Mucosa of stomach (tissue), 1 donor: ENCODE data around the gene ZDHHC13.

Experiments used
- H3K27me3 ChIP-seq: one replicate; pipeline ENCODE4 v1.7.0; 2013; ENCODE audit warnings: mild to moderate bottlenecking, low read length; ENCODE audit not compliant: control insufficient read depth, insufficient read depth
- H3K36me3 ChIP-seq: one replicate; pipeline ENCODE4 v1.7.0; 2013; ENCODE audit warnings: low read length; ENCODE audit not compliant: control insufficient read depth, insufficient read depth
- H3K4me1 ChIP-seq: one replicate; pipeline ENCODE4 v1.7.0; 2013; ENCODE audit warnings: mild to moderate bottlenecking, low read length; ENCODE audit not compliant: control insufficient read depth, insufficient read depth
- H3K4me3 ChIP-seq: one replicate; pipeline ENCODE4 v1.7.0; 2013; ENCODE audit warnings: low read length
- H3K9ac ChIP-seq: one replicate; pipeline ENCODE4 v1.7.0; 2013; ENCODE audit warnings: mild to moderate bottlenecking, low read length, moderate library complexity
- H3K9me3 ChIP-seq: one replicate; pipeline ENCODE4 v1.7.0; 2013; ENCODE audit warnings: mild to moderate bottlenecking, low read length, moderate library complexity; ENCODE audit not compliant: control insufficient read depth
- donor health status: Pancreatic carcinoma.

Gene ZDHHC13

GRCh38 chr11:19181531-19182261 lies 64.7 kb downstream of the ZDHHC13 start:
- H3K36me3 ChIP-seq: peaks cover 1% of the 10 kb centered on the region
- no peaks in the 10 kb centered on the region for H3K27me3 ChIP-seq
- H3K9me3 ChIP-seq: no peaks in the 10 kb centered on the region
- no peak overlapping the region for H3K9ac ChIP-seq
- H3K4me3 ChIP-seq: no peak overlapping the region
- H3K4me1 ChIP-seq: no peaks in the 10 kb centered on the region

DNA sequence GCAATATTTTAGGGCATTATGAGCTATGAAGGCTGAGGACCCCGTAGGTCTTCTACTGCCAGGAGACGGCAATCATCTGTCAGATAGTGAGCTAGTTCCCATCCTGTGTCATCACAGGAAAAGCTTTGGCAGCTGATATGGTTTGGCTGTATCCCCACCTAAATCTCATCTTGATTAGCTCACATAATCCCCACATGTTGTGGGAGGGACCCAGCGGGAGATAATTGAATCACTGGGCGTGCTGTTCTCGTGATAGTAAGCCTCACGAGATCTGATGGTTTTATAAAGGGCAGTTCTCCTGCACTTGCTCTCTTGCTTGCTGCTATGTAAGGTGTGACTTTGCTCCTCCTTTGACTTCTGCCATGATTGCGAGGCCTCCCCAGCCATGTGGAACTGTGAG lies 66.7 kb downstream of the ZDHHC13 start:
- no peak overlapping the region for H3K9ac ChIP-seq
- no peaks in the 10 kb centered on the region for H3K4me1 ChIP-seq
- H3K4me3 ChIP-seq: no peak overlapping the region
- no peaks in the 10 kb centered on the region for H3K27me3 ChIP-seq
- H3K36me3 ChIP-seq: no peaks in the 10 kb centered on the region
- no peaks in the 10 kb centered on the region for H3K9me3 ChIP-seq

DNA sequence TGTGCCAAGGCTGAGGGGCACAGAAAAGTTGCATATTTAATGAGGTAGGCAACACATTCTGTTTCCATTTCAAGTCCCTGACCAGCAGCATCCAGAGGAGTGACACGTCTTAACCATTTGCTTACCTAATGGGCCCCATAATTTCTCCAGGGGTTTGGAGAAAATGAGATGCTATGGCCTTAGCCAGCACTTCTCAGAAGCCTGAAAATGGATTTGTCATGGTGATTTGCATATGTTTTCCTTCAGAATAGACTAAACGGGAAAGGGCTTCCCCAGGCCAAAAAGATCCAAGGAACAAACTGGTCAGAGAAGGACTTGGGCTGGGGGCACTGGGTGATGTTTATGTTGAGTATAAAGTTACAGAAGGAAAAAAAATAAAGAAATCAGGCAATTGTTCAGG lies 68.1 kb downstream of the ZDHHC13 start:
- H3K4me1 ChIP-seq: no peaks in the 10 kb centered on the region
- H3K36me3 ChIP-seq: no peaks in the 10 kb centered on the region
- no peak overlapping the region for H3K4me3 ChIP-seq
- no peaks in the 10 kb centered on the region for H3K9me3 ChIP-seq
- no peaks in the 10 kb centered on the region for H3K27me3 ChIP-seq
- no peak overlapping the region for H3K9ac ChIP-seq

GRCh38 chr11:19185516-19186052 lies 68.6 kb downstream of the ZDHHC13 start:
- H3K9me3 ChIP-seq: no peaks in the 10 kb centered on the region
- H3K9ac ChIP-seq: no peak overlapping the region
- H3K4me3 ChIP-seq: no peak overlapping the region
- H3K36me3 ChIP-seq: no peaks in the 10 kb centered on the region
- H3K27me3 ChIP-seq: no peaks in the 10 kb centered on the region
- H3K4me1 ChIP-seq: no peaks in the 10 kb centered on the region

DNA sequence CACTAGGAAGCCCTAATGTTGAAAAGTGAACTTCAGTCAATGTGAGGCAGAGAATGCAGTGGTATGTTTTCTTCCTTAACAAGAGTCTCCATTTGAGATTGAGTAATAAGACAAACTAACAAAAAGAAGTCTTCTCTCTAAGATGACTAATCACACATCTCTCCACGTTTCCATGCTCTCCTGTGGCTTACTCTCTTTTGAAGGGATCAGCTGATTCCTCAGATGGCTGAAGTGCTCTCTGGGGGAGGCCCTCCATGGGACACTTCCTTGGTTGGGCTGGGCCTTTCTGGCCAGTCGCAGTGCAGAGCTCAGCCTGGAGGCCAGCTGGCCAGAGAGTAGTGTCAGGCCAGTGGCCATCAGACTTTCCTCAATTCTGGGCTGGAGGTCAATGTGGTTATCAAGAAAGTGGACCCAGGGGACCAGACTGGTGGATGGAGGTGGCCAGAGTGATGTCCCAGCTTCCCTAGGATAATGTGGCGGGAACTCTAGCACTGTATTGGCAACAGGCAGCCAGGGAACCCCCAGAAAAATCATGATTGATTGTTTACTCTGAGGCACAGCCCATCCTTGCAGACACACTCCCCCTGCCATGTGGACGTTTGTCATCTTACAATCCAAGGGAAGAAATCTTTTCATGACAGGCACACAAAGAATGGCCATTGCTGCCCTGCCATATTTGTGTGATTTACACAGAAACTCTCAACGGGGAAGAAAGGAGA lies 70.3 kb downstream of the ZDHHC13 start:
- Histone ChIP-seq H3K9me3 (no peaks in the 10 kb centered on the region), H3K36me3 (no peaks in the 10 kb centered on the region), H3K27me3 (no peaks in the 10 kb centered on the region), H3K4me3 (no peak overlapping the region), H3K4me1 (no peaks in the 10 kb centered on the region), H3K9ac (no peak overlapping the region)

DNA sequence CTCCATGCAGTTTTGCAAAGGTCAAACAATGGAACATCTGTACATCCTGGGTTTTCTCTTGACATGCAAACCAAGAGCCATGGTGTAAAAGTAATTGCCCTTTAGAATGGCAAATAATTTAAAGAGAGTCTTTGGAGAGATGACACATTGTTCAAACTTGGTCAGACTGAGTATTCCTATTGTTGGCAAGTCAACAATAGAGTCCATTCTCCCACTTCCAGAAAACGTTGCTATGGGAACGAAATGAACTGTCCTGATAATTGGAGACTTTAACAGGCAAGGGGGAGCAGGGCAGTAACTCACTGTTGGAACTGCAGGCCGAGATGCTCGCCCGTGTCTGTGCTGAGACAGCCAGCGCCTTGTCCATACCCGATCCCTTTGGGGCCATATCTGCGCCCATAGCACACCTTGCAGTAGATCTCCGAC lies 70.9 kb downstream of the ZDHHC13 start:
- Histone ChIP-seq H3K36me3 (no peaks in the 10 kb centered on the region), H3K9ac (no peak overlapping the region), H3K4me3 (no peak overlapping the region), H3K9me3 (no peaks in the 10 kb centered on the region), H3K27me3 (no peaks in the 10 kb centered on the region), H3K4me1 (no peaks in the 10 kb centered on the region)

- Histone ChIP-seq H3K4me1 (no peaks in the 10 kb centered on the region), H3K36me3 (no peaks in the 10 kb centered on the region), H3K9me3 (no peaks in the 10 kb centered on the region), H3K4me3 (no peak overlapping the region), H3K27me3 (no peaks in the 10 kb centered on the region), H3K9ac (no peak overlapping the region)
Measured at GRCh38 chr11:19191530-19192169, 74.7 kb downstream of the ZDHHC13 start.

GRCh38 chr11:19193916-19194315 lies 76.9 kb downstream of the ZDHHC13 start:
- no peaks in the 10 kb centered on the region for H3K9me3 ChIP-seq
- H3K36me3 ChIP-seq: no peaks in the 10 kb centered on the region
- H3K4me1 ChIP-seq: no peaks in the 10 kb centered on the region
- no peaks in the 10 kb centered on the region for H3K27me3 ChIP-seq
- no peak overlapping the region for H3K9ac ChIP-seq
- H3K4me3 ChIP-seq: no peak overlapping the region

DNA sequence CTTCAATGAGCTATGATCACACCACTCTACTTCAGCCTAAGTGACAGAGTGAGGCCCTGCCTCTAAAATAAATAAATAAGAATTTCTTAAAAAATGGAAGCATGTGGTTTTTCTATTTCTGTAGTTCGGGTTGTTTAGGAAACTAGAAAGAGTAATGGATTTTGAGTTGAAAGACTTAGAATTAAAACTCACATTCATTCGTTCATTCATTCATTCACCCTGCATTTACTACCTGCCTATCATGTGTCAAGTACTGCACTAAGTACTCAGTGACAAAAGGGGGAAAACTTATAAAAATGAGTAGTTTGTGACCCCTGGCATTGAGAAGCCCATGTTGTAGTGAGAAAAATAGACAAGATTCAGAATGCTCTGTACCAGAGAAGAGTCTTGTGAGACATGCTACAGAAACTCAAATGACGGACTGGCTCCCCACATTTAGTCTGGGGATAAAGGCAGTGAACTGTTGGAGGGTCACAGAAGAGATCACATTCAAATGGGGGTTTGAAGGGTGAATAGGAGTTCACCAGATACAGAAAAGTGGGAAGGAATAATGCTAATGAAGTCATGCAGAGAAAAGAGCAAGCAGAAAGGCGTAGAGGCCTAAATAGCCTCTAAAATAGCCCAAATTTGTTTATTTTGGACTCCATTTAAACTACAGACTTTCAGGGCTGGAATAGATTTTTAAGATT lies 77.8 kb downstream of the ZDHHC13 start:
- Histone ChIP-seq H3K4me3 (no peak overlapping the region), H3K27me3 (no peaks in the 10 kb centered on the region), H3K9me3 (no peaks in the 10 kb centered on the region), H3K4me1 (peaks cover 5% of the 10 kb centered on the region), H3K9ac (no peak overlapping the region), H3K36me3 (no peaks in the 10 kb centered on the region)

DNA sequence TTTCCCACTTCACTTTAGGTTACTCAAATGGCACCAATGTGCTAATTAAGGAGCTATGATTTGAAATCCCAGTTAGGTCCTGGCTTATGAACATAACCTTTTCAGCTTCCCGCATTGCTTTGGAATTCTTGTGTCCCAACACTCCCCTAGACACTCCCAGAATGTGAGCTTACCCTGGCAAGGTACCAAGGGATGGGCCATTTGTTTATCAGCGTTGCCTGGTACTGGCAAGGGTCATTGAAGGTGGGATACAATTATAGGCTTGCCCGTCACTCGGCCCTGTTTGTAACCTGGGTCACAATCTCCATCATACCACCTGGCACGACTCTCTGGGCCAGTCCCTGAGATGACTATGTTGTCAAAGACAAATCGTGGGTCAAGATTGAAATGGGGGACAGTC lies 79.5 kb downstream of the ZDHHC13 start:
- no peaks in the 10 kb centered on the region for H3K36me3 ChIP-seq
- no peaks in the 10 kb centered on the region for H3K9me3 ChIP-seq
- H3K4me3 ChIP-seq: no peak overlapping the region
- no peak overlapping the region for H3K9ac ChIP-seq
- peaks cover 15% of the 10 kb centered on the region for H3K4me1 ChIP-seq
- no peaks in the 10 kb centered on the region for H3K27me3 ChIP-seq

- H3K9ac ChIP-seq: no peak overlapping the region
- H3K36me3 ChIP-seq: no peaks in the 10 kb centered on the region
- no peak overlapping the region for H3K4me3 ChIP-seq
- H3K9me3 ChIP-seq: no peaks in the 10 kb centered on the region
- no peaks in the 10 kb centered on the region for H3K27me3 ChIP-seq
- peaks cover 15% of the 10 kb centered on the region for H3K4me1 ChIP-seq
Measured at GRCh38 chr11:19199048-19199447, 82.1 kb downstream of the ZDHHC13 start.
